ENCODE data around the gene ZBTB12. TPM values are rescaled to one million over a fixed set of nuclear protein-coding genes. Genes with fewer than 3 reads are reported as not detected.
A peak's percentile ranks its signal among the peaks of the same experiment; 100 is the strongest.

The ZBTB12 gene
- total RNA-seq, 1 experiment from 2014 or later, result 8.7 TPM

GRCh38 chr6:31896493-31896855 lies 5.4 kb downstream of the ZBTB12 start:
- Histone ChIP-seq H3K4me3 (ENCODE audit: insufficient read depth, low read depth, low read length) (peak overlapping the region; percentile 87), H3K27me3 (ENCODE audit: control insufficient read depth, insufficient read depth, low read length) (no peaks in the 10 kb centered on the region)
- no peak for DNase-seq

GRCh38 chr6:31892821-31893220 lies 9.1 kb downstream of the ZBTB12 start:
- Histone ChIP-seq H3K27me3 (ENCODE audit: control insufficient read depth, insufficient read depth, low read length) (no peaks in the 10 kb centered on the region), H3K4me3 (ENCODE audit: insufficient read depth, low read depth, low read length) (no peak overlapping the region), H3K36me3 (replicated peaks; ENCODE audit: control insufficient read depth, insufficient read depth, low read length) (peaks cover 43% of the 10 kb centered on the region)
- DNase-seq, result peak; percentile 32

More at GRCh38 chr6:31896493-31896855, 5.4 kb downstream of the ZBTB12 start:
- peaks cover 24% of the 10 kb centered on the region for H3K36me3 ChIP-seq (replicated peaks; ENCODE audit: control insufficient read depth, insufficient read depth, low read length)

GRCh38 chr6:31889331-31889972 lies 12.4 kb downstream of the ZBTB12 start:
- Histone ChIP-seq H3K27me3 (ENCODE audit: control insufficient read depth, insufficient read depth, low read length) (no peaks in the 10 kb centered on the region), H3K36me3 (replicated peaks; ENCODE audit: control insufficient read depth, insufficient read depth, low read length) (peaks cover 57% of the 10 kb centered on the region), H3K4me3 (ENCODE audit: insufficient read depth, low read depth, low read length) (no peak overlapping the region)
- DNase-seq, result no peak

- no peak overlapping the region for H3K4me3 ChIP-seq (ENCODE audit: insufficient read depth, low read depth, low read length)
- peak; percentile 93 for DNase-seq
- H3K36me3 ChIP-seq (replicated peaks; ENCODE audit: control insufficient read depth, insufficient read depth, low read length), result peaks cover 61% of the 10 kb centered on the region
- no peaks in the 10 kb centered on the region for H3K27me3 ChIP-seq (ENCODE audit: control insufficient read depth, insufficient read depth, low read length)
These were observed 13.3 kb downstream of the ZBTB12 start for GRCh38 chr6:31888276-31889258.

- H3K4me3 ChIP-seq (ENCODE audit: insufficient read depth, low read depth, low read length), result no peak overlapping the region
- H3K36me3 ChIP-seq (replicated peaks; ENCODE audit: control insufficient read depth, insufficient read depth, low read length), result peaks cover 63% of the 10 kb centered on the region
- no peaks in the 10 kb centered on the region for H3K27me3 ChIP-seq (ENCODE audit: control insufficient read depth, insufficient read depth, low read length)
- peak; percentile 21 for DNase-seq
These were observed 14.5 kb downstream of the ZBTB12 start for GRCh38 chr6:31887173-31888007.

- no peak overlapping the region for H3K4me3 ChIP-seq (ENCODE audit: insufficient read depth, low read depth, low read length)
- peak; percentile 37 for DNase-seq
- no peaks in the 10 kb centered on the region for H3K27me3 ChIP-seq (ENCODE audit: control insufficient read depth, insufficient read depth, low read length)
- H3K36me3 ChIP-seq (replicated peaks; ENCODE audit: control insufficient read depth, insufficient read depth, low read length), result peaks cover 64% of the 10 kb centered on the region
These were observed 15.3 kb downstream of the ZBTB12 start for GRCh38 chr6:31886541-31886991.

GRCh38 chr6:31884528-31885035 lies 17.3 kb downstream of the ZBTB12 start:
- no peak overlapping the region for H3K4me3 ChIP-seq (ENCODE audit: insufficient read depth, low read depth, low read length)
- H3K27me3 ChIP-seq (ENCODE audit: control insufficient read depth, insufficient read depth, low read length), result no peaks in the 10 kb centered on the region
- DNase-seq, result no peak
- peaks cover 70% of the 10 kb centered on the region for H3K36me3 ChIP-seq (replicated peaks; ENCODE audit: control insufficient read depth, insufficient read depth, low read length)

- H3K4me3 ChIP-seq (ENCODE audit: insufficient read depth, low read depth, low read length), result no peak overlapping the region
These were observed 18.2 kb downstream of the ZBTB12 start for GRCh38 chr6:31883676-31884075.

GRCh38 chr6:31882344-31882743 lies 19.5 kb downstream of the ZBTB12 start:
- DNase-seq, result peak; percentile 36
- Histone ChIP-seq H3K27me3 (ENCODE audit: control insufficient read depth, insufficient read depth, low read length) (no peaks in the 10 kb centered on the region), H3K4me3 (ENCODE audit: insufficient read depth, low read depth, low read length) (no peak overlapping the region), H3K36me3 (replicated peaks; ENCODE audit: control insufficient read depth, insufficient read depth, low read length) (peaks cover 52% of the 10 kb centered on the region)

More at GRCh38 chr6:31883676-31884075, 18.2 kb downstream of the ZBTB12 start:
- peaks cover 65% of the 10 kb centered on the region for H3K36me3 ChIP-seq (replicated peaks; ENCODE audit: control insufficient read depth, insufficient read depth, low read length)
- peak; percentile 35 for DNase-seq
- no peaks in the 10 kb centered on the region for H3K27me3 ChIP-seq (ENCODE audit: control insufficient read depth, insufficient read depth, low read length)

- no peaks in the 10 kb centered on the region for H3K27me3 ChIP-seq (ENCODE audit: control insufficient read depth, insufficient read depth, low read length)
- H3K4me3 ChIP-seq (ENCODE audit: insufficient read depth, low read depth, low read length), result no peak overlapping the region
- peaks cover 44% of the 10 kb centered on the region for H3K36me3 ChIP-seq (replicated peaks; ENCODE audit: control insufficient read depth, insufficient read depth, low read length)
- DNase-seq, result no peak
These were observed 20.6 kb downstream of the ZBTB12 start for GRCh38 chr6:31881136-31881859.

- Histone ChIP-seq H3K4me3 (ENCODE audit: insufficient read depth, low read depth, low read length) (no peak overlapping the region), H3K36me3 (replicated peaks; ENCODE audit: control insufficient read depth, insufficient read depth, low read length) (peaks cover 41% of the 10 kb centered on the region), H3K27me3 (ENCODE audit: control insufficient read depth, insufficient read depth, low read length) (no peaks in the 10 kb centered on the region)
- peak; percentile 38 for DNase-seq
These were observed 21.3 kb downstream of the ZBTB12 start for GRCh38 chr6:31880616-31881015.

- Histone ChIP-seq H3K36me3 (replicated peaks; ENCODE audit: control insufficient read depth, insufficient read depth, low read length) (peaks cover 36% of the 10 kb centered on the region), H3K27me3 (ENCODE audit: control insufficient read depth, insufficient read depth, low read length) (no peaks in the 10 kb centered on the region), H3K4me3 (ENCODE audit: insufficient read depth, low read depth, low read length) (no peak overlapping the region)
- DNase-seq, result peak; percentile 48
These were observed 22.0 kb downstream of the ZBTB12 start for GRCh38 chr6:31879901-31880300.

GRCh38 chr6:31879143-31879542 lies 22.7 kb downstream of the ZBTB12 start:
- Histone ChIP-seq H3K36me3 (replicated peaks; ENCODE audit: control insufficient read depth, insufficient read depth, low read length) (peaks cover 30% of the 10 kb centered on the region), H3K27me3 (ENCODE audit: control insufficient read depth, insufficient read depth, low read length) (no peaks in the 10 kb centered on the region), H3K4me3 (ENCODE audit: insufficient read depth, low read depth, low read length) (no peak overlapping the region)
- no peak for DNase-seq

Data from H7 (cell line).